Measurements from ENCODE around the gene CLCN7.

DNA sequence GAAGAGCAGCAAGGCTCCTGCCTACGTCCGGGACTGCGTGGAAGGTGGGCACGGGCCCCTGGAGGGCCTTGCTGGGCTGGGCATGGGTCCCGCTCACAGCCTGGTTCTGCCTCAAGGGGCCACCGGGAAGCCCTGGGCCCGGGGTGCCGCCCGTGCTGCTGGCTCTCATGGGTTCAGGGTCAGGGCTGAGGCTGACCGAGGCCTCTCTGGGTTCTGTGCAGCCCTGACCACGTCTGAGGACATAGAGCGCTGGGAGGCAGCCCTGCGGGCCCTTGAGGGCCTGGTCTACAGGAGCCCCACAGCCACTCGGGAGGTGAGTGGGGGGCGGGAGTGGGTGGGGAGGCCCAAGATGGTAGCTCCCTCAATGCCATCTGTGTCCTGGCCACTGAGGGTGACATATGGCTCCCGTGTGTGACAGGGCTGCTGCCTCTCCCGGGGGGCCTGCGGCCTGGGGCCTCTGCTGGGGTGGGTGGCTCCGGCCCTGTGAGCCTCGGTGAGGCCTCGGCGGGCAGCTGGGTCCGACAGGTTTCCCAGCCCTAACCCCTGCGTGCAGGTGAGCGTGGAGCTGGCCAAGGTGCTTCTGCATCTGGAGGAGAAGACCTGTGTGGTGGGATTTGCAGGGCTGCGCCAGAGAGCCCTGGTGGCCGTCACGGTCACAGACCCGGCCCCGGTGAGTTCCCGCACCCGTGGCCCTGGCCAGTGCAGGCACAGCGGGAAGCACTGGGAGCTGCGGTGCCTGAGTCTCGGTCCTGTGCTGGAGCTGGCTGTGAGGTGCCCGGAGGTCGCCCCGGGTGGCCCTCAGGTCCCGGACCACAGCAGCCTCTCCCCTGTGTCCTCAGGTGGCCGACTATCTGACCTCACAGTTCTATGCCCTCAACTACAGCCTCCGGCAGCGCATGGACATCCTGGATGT lies 27.5 kb upstream of the CLCN7 start:
- TF ChIP-seq, protein P1, sequence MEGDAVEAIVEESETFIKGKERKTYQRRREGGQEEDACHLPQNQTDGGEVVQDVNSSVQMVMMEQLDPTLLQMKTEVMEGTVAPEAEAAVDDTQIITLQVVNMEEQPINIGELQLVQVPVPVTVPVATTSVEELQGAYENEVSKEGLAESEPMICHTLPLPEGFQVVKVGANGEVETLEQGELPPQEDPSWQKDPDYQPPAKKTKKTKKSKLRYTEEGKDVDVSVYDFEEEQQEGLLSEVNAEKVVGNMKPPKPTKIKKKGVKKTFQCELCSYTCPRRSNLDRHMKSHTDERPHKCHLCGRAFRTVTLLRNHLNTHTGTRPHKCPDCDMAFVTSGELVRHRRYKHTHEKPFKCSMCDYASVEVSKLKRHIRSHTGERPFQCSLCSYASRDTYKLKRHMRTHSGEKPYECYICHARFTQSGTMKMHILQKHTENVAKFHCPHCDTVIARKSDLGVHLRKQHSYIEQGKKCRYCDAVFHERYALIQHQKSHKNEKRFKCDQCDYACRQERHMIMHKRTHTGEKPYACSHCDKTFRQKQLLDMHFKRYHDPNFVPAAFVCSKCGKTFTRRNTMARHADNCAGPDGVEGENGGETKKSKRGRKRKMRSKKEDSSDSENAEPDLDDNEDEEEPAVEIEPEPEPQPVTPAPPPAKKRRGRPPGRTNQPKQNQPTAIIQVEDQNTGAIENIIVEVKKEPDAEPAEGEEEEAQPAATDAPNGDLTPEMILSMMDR (conservative IDR thresholded peaks at IDR 0.05; ENCODE audit: low read depth, low read length) = no peak
- TF ChIP-seq CEBPB (IDR thresholded peaks at IDR 0.05; ENCODE audit: low read depth, low read length) = no peak
- no peak for TF ChIP-seq RAD21 (IDR thresholded peaks at IDR 0.05; ENCODE audit: low read length)
- TF ChIP-seq POLR2A (IDR thresholded peaks at IDR 0.05; ENCODE audit: low read depth, low read length) = no peak
- TF ChIP-seq RCOR1 (IDR thresholded peaks at IDR 0.05; ENCODE audit: insufficient replicate concordance, low read length) = no peak
- TF ChIP-seq, protein P2, sequence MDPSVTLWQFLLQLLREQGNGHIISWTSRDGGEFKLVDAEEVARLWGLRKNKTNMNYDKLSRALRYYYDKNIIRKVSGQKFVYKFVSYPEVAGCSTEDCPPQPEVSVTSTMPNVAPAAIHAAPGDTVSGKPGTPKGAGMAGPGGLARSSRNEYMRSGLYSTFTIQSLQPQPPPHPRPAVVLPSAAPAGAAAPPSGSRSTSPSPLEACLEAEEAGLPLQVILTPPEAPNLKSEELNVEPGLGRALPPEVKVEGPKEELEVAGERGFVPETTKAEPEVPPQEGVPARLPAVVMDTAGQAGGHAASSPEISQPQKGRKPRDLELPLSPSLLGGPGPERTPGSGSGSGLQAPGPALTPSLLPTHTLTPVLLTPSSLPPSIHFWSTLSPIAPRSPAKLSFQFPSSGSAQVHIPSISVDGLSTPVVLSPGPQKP (IDR thresholded peaks at IDR 0.05; ENCODE audit: borderline replicate concordance, low read depth, low read length) = no peak
- TF ChIP-seq, protein P3, sequence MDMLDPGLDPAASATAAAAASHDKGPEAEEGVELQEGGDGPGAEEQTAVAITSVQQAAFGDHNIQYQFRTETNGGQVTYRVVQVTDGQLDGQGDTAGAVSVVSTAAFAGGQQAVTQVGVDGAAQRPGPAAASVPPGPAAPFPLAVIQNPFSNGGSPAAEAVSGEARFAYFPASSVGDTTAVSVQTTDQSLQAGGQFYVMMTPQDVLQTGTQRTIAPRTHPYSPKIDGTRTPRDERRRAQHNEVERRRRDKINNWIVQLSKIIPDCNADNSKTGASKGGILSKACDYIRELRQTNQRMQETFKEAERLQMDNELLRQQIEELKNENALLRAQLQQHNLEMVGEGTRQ (IDR thresholded peaks at IDR 0.05; ENCODE audit: low read depth, low read length) = no peak
- TF ChIP-seq MXI1 (IDR thresholded peaks at IDR 0.05; ENCODE audit: borderline replicate concordance, low read depth, low read length) = no peak
- TF ChIP-seq BHLHE40 (IDR thresholded peaks at IDR 0.05; ENCODE audit: low read depth, low read length) = no peak

Measured in IMR-90 (cell line).